ENCODE data around the gene NOPCHAP1.

Gene NOPCHAP1

GRCh38 chr12:105014603-105015002, 28.5 kb downstream of the NOPCHAP1 start:
- TF ChIP-seq, protein P1, sequence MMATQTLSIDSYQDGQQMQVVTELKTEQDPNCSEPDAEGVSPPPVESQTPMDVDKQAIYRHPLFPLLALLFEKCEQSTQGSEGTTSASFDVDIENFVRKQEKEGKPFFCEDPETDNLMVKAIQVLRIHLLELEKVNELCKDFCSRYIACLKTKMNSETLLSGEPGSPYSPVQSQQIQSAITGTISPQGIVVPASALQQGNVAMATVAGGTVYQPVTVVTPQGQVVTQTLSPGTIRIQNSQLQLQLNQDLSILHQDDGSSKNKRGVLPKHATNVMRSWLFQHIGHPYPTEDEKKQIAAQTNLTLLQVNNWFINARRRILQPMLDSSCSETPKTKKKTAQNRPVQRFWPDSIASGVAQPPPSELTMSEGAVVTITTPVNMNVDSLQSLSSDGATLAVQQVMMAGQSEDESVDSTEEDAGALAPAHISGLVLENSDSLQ (IDR thresholded peaks at IDR 0.05) = no peak
- TF ChIP-seq L3MBTL2 (conservative IDR thresholded peaks at IDR 0.05) = no peak

GRCh38 chr12:105015543-105015942, 29.4 kb downstream of the NOPCHAP1 start:
- POLR2A ChIA-PET = no interaction called here
- CTCF ChIA-PET = no interaction called here
- TF ChIP-seq FOXA1 (IDR thresholded peaks at IDR 0.05) (no peak), NFRKB (IDR thresholded peaks at IDR 0.05) (no peak), ELF4 (IDR thresholded peaks at IDR 0.05) (no peak), BHLHE40 (IDR thresholded peaks at IDR 0.05; ENCODE audit: borderline replicate concordance) (no peak), FOXM1 (IDR thresholded peaks at IDR 0.05; ENCODE audit: borderline replicate concordance) (no peak), ARNT (IDR thresholded peaks at IDR 0.05) (no peak), LEF1 (IDR thresholded peaks at IDR 0.05; ENCODE audit: borderline replicate concordance) (no peak), HDGF (IDR thresholded peaks at IDR 0.05; ENCODE audit: borderline replicate concordance) (no peak), SP1 (IDR thresholded peaks at IDR 0.05) (no peak), L3MBTL2 (conservative IDR thresholded peaks at IDR 0.05) (no peak), CTBP1 (IDR thresholded peaks at IDR 0.05; ENCODE audit: borderline replicate concordance) (no peak), SUZ12 (IDR thresholded peaks at IDR 0.05) (no peak), ZNF384 (IDR thresholded peaks at IDR 0.05) (no peak), FOXK2 (IDR thresholded peaks at IDR 0.05) (no peak), TARDBP (IDR thresholded peaks at IDR 0.05) (no peak)
- TF ChIP-seq, protein P1 (IDR thresholded peaks at IDR 0.05) = no peak
- no peak for DNase-seq (ENCODE audit: extremely low spot score)

More at GRCh38 chr12:105014603-105015002, 28.5 kb downstream of the NOPCHAP1 start:
- no peak for DNase-seq (ENCODE audit: extremely low spot score)
- POLR2A ChIA-PET = no interaction called here
- CTCF ChIA-PET = interaction anchor here (0.7 kb wide), 1 partner anchor 11 kb away, joined by 3 read pairs; no protein-coding TSS in a partner anchor

GRCh38 chr12:105018012-105018411, 31.9 kb downstream of the NOPCHAP1 start:
- ChIA-PET CTCF (no interaction called here), POLR2A (no interaction called here)
- no peak for DNase-seq (ENCODE audit: extremely low spot score)
- TF ChIP-seq ELF4 (IDR thresholded peaks at IDR 0.05) (no peak), CTBP1 (IDR thresholded peaks at IDR 0.05; ENCODE audit: borderline replicate concordance) (no peak), FOXK2 (IDR thresholded peaks at IDR 0.05) (no peak), HDGF (IDR thresholded peaks at IDR 0.05; ENCODE audit: borderline replicate concordance) (no peak), FOXM1 (IDR thresholded peaks at IDR 0.05; ENCODE audit: borderline replicate concordance) (no peak), SP1 (IDR thresholded peaks at IDR 0.05) (no peak)
- TF ChIP-seq, protein P1 (IDR thresholded peaks at IDR 0.05) = no peak

DNA sequence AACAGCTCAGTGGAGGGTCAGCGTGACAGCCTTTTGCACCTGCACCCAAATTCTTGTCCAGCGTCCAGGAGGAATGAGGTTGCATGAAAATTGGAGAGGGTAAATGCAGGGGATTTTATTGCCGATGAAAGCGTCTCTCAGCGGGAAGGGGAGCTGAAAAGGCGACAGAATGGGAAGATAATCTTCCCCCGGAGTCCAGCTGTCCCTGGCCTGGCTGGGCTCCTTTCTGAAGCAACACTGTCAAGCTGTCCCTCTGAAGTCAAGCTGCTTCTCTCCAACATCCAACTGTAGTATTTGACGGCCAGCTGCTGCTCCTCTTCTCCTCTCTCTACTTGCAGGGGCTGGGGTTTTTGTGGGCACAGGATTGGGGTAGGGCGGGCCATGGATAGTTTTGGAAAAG, 32.7 kb downstream of the NOPCHAP1 start:
- ChIA-PET POLR2A (no interaction called here), CTCF (no interaction called here)
- no peak for TF ChIP-seq NFRKB (IDR thresholded peaks at IDR 0.05)
- TF ChIP-seq HDGF (IDR thresholded peaks at IDR 0.05; ENCODE audit: borderline replicate concordance) = no peak
- TF ChIP-seq BHLHE40 (IDR thresholded peaks at IDR 0.05; ENCODE audit: borderline replicate concordance) = no peak
- TF ChIP-seq FOXK2 (IDR thresholded peaks at IDR 0.05) = no peak
- TF ChIP-seq, protein P1 (IDR thresholded peaks at IDR 0.05) = no peak
- no peak for TF ChIP-seq ARNT (IDR thresholded peaks at IDR 0.05)
- no peak for DNase-seq (ENCODE audit: extremely low spot score)

DNA sequence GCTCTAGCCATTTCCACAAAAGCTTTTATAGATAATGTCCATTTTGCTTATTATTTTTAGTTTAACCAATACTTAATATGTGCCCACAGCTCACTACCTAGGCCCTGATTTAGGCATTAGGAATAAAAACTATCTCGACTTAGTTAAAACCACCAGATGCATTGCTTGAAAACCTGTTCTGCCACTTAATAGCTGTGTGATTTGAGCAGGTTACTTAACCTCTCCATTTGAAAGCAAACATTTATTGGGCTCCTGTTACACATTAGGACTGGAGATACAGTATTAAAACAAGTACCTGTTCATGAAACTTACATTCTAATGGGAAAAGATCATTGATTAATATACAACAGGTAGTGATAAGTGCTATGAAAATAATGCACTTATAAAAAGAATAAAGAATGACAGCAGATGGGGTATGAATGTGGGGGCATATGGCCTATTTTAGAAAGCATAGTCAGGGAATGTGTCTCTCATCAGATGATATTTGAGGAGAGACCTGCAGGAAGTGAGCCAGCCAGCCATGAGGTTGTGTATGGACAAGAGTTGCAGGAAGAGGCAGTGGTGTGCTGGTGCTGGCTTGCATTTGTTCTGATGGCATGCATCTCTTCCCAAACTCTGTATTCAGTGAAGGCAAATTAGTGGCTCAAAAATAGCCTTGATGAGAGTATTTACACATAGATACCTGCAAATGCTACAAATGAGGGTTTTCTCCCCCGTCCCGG, 34.3 kb downstream of the NOPCHAP1 start:
- TF ChIP-seq, protein P1 (IDR thresholded peaks at IDR 0.05) = no peak
- TF ChIP-seq SUZ12 (IDR thresholded peaks at IDR 0.05) (no peak), LEF1 (IDR thresholded peaks at IDR 0.05; ENCODE audit: borderline replicate concordance) (no peak), CTBP1 (IDR thresholded peaks at IDR 0.05; ENCODE audit: borderline replicate concordance) (no peak), TARDBP (IDR thresholded peaks at IDR 0.05) (no peak), FOXM1 (IDR thresholded peaks at IDR 0.05; ENCODE audit: borderline replicate concordance) (no peak), SP1 (IDR thresholded peaks at IDR 0.05) (no peak), NFRKB (IDR thresholded peaks at IDR 0.05) (no peak), BHLHE40 (IDR thresholded peaks at IDR 0.05; ENCODE audit: borderline replicate concordance) (no peak), HDGF (IDR thresholded peaks at IDR 0.05; ENCODE audit: borderline replicate concordance) (no peak), FOXA1 (IDR thresholded peaks at IDR 0.05) (no peak), L3MBTL2 (conservative IDR thresholded peaks at IDR 0.05) (no peak), ZNF384 (IDR thresholded peaks at IDR 0.05) (no peak), ELF4 (IDR thresholded peaks at IDR 0.05) (no peak), ARNT (IDR thresholded peaks at IDR 0.05) (no peak), FOXK2 (IDR thresholded peaks at IDR 0.05) (no peak)
- no peak for DNase-seq (ENCODE audit: extremely low spot score)
- POLR2A ChIA-PET = no interaction called here
- CTCF ChIA-PET = interaction anchor here (1.0 kb wide), 1 partner anchor 34 kb away, joined by 3 read pairs; no protein-coding TSS in a partner anchor
